HepG2 (cell line): Measurements from ENCODE around the gene BCL2L2. TPM values are rescaled to one million over a fixed set of nuclear protein-coding genes. Genes with fewer than 3 reads are reported as not detected.

Experiments used
- DNMT3B ChIP-seq: conservative IDR thresholded peaks from 2 replicates; pipeline ENCODE4 v1.6.1; 2016; ENCODE audit warnings: missing biosample characterization, control low read depth
- E2F2 ChIP-seq: sonication (generic); formaldehyde crosslinking; IDR thresholded peaks from 2 replicates; pipeline ENCODE4 v1.4.0; 2020; ENCODE audit warnings: missing genetic modification reagents, borderline replicate concordance
- HDAC1 ChIP-seq: sonication (generic); formaldehyde crosslinking; IDR thresholded peaks from 2 replicates; pipeline ENCODE4 v1.5.1; 2020; ENCODE audit warnings: mild to moderate bottlenecking, missing genetic modification reagents
- IRF1 ChIP-seq: sonication (generic); formaldehyde crosslinking; IDR thresholded peaks from 2 replicates; pipeline ENCODE4 v1.4.0; 2020; ENCODE audit warnings: low read depth, mild to moderate bottlenecking, missing genetic modification reagents
- KLF9 ChIP-seq: IDR thresholded peaks from 2 replicates; pipeline ENCODE4 v1.6.1; 2016; ENCODE audit warnings: low read depth
- MTF1 ChIP-seq: sonication (generic); formaldehyde crosslinking; IDR thresholded peaks from 2 replicates; pipeline ENCODE4 v1.5.0; 2020; ENCODE audit warnings: missing genetic modification reagents
- PHF8 ChIP-seq: sonication (generic); formaldehyde crosslinking; IDR thresholded peaks from 2 replicates; pipeline ENCODE4 v1.5.0; 2020; ENCODE audit warnings: missing genetic modification reagents
- RBAK ChIP-seq: sonication (generic); formaldehyde crosslinking; IDR thresholded peaks from 2 replicates; pipeline ENCODE4 v1.5.1; 2020; ENCODE audit warnings: mild to moderate bottlenecking, missing genetic modification reagents
- ZFP37 ChIP-seq: sonication (generic); formaldehyde crosslinking; IDR thresholded peaks from 2 replicates; pipeline ENCODE4 v1.4.0; 2020; ENCODE audit warnings: missing genetic modification reagents, borderline replicate concordance
- ZNF234 ChIP-seq: sonication (generic); formaldehyde crosslinking; conservative IDR thresholded peaks from 2 replicates; pipeline ENCODE4 v1.5.1; 2020; ENCODE audit warnings: mild to moderate bottlenecking, missing genetic modification reagents
- ZNF263 ChIP-seq: sonication (generic); formaldehyde crosslinking; IDR thresholded peaks from 2 replicates; pipeline ENCODE4 v1.4.0; 2020; ENCODE audit warnings: missing genetic modification reagents
- ZNF543 ChIP-seq: sonication (generic); formaldehyde crosslinking; IDR thresholded peaks from 2 replicates; pipeline ENCODE4 v1.4.0; 2020; ENCODE audit warnings: mild to moderate bottlenecking, missing genetic modification reagents
- ZNF652 ChIP-seq: IDR thresholded peaks from 2 replicates; pipeline ENCODE4 v1.6.1; 2016; ENCODE audit warnings: low read depth, borderline replicate concordance
- ZNF687 ChIP-seq: sonication (generic); formaldehyde crosslinking; IDR thresholded peaks from 2 replicates; pipeline ENCODE4 v1.5.1; 2020; ENCODE audit warnings: mild to moderate bottlenecking, missing genetic modification reagents, moderate library complexity
- ZNF724P ChIP-seq: sonication (generic); formaldehyde crosslinking; IDR thresholded peaks from 2 replicates; pipeline ENCODE4 v1.8.0; 2022; ENCODE audit warnings: missing genetic modification reagents, borderline replicate concordance
- polyA plus RNA-seq, 8 experiments: library from polyadenylated mRNA; depleted of rRNA in 3 of 8; stranded (reverse) in 7 of 8; unstranded in 1 of 8; fragments of >200 nt; fragmentation: Illumina TruSeq in 4 of 8; extraction: Trizol in 4 of 8; gene quantifications; 2 replicates each; pipeline versions ENCODE4 v1.2.1 to v1.2.3, GENCODE V29; 2011 to 2016; ENCODE audit warnings: low read depth in 4 of 8, missing spikeins in 1 of 8, mixed read lengths in 1 of 8; ENCODE audit not compliant: insufficient read depth in 1 of 8
- total RNA-seq, 5 experiments: library from RNA; depleted of rRNA; stranded (reverse); fragments of >200 nt; fragmentation: Illumina TruSeq; extraction: Trizol; gene quantifications; 2 replicates each; pipeline ENCODE4 v1.2.3, GENCODE V29; 2016; ENCODE audit warnings: low read depth in 1 of 5
- TF ChIP-seq, protein P1 (sequence below): IDR thresholded peaks from 2 replicates; pipeline ENCODE4 v1.6.1; 2016; ENCODE audit warnings: missing genetic modification reagents, missing compliant biosample characterization
- TF ChIP-seq, protein P2 (sequence below): sonication (generic); formaldehyde crosslinking; IDR thresholded peaks from 2 replicates; pipeline ENCODE4 v1.5.1; 2020; ENCODE audit warnings: mild to moderate bottlenecking, missing genetic modification reagents
- TF ChIP-seq, protein P3 (sequence below): sonication (generic); formaldehyde crosslinking; IDR thresholded peaks from 2 replicates; pipeline ENCODE4 v1.4.0; 2020; ENCODE audit warnings: mild to moderate bottlenecking, missing genetic modification reagents

Gene BCL2L2
- total and polyA plus RNA-seq, 2 of the 13 experiments (the other 11 are each of a cell fraction or from before 2014, with no cell fraction given), result 28.1 to 49.8 TPM

GRCh38 chr14:23285530-23286019, 21.1 kb upstream of the BCL2L2 start (continued):
- TF ChIP-seq PHF8 (CRISPR knock-in tag) (no peak), ZNF263 (CRISPR knock-in tag) (0 out of 2 replicates have a peak, but pooled peaks have one; percentile 53), ZNF687 (no peak), ZNF652 (CRISPR knock-in tag) (0 out of 2 replicates have a peak, but pooled peaks have one; percentile 2), IRF1 (CRISPR knock-in tag) (no peak), ZFP37 (no peak), HDAC1 (CRISPR knock-in tag) (peak; percentile 6; the same call in 1 of the 2 replicates), ZNF543 (CRISPR knock-in tag) (no peak), MTF1 (CRISPR knock-in tag) (no peak), RBAK (CRISPR knock-in tag) (no peak), E2F2 (CRISPR knock-in tag) (no peak), ZNF724P (no peak; the same call in 1 of the 2 replicates), ZNF234 (CRISPR knock-in tag) (0 out of 2 replicates have a peak, but pooled peaks have one; percentile 72), DNMT3B (CRISPR knock-in tag) (no peak), KLF9 (CRISPR knock-in tag) (0 out of 2 replicates have a peak, but pooled peaks have one; percentile 59)
- TF ChIP-seq, protein P1, sequence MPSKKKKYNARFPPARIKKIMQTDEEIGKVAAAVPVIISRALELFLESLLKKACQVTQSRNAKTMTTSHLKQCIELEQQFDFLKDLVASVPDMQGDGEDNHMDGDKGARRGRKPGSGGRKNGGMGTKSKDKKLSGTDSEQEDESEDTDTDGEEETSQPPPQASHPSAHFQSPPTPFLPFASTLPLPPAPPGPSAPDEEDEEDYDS (CRISPR knock-in tag), result no peak
- TF ChIP-seq, protein P2, sequence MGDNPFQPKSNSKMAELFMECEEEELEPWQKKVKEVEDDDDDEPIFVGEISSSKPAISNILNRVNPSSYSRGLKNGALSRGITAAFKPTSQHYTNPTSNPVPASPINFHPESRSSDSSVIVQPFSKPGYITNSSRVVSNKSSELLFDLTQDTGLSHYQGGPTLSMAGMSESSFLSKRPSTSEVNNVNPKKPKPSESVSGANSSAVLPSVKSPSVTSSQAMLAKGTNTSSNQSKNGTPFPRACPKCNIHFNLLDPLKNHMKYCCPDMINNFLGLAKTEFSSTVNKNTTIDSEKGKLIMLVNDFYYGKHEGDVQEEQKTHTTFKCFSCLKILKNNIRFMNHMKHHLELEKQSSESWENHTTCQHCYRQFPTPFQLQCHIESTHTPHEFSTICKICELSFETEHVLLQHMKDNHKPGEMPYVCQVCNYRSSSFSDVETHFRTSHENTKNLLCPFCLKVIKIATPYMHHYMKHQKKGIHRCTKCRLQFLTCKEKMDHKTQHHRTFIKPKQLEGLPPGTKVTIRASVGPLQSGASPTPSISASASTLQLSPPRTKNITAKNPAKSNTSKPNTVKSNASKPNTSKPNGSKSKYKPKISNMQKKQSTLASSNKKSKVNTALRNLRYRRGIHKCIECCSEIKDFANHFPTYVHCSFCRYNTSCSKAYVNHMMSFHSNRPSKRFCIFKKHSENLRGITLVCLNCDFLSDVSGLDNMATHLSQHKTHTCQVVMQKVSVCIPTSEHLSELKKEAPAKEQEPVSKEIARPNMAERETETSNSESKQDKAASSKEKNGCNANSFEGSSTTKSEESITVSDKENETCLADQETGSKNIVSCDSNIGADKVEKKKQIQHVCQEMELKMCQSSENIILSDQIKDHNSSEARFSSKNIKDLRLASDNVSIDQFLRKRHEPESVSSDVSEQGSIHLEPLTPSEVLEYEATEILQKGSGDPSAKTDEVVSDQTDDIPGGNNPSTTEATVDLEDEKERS (CRISPR knock-in tag), result no peak
- TF ChIP-seq, protein P3, sequence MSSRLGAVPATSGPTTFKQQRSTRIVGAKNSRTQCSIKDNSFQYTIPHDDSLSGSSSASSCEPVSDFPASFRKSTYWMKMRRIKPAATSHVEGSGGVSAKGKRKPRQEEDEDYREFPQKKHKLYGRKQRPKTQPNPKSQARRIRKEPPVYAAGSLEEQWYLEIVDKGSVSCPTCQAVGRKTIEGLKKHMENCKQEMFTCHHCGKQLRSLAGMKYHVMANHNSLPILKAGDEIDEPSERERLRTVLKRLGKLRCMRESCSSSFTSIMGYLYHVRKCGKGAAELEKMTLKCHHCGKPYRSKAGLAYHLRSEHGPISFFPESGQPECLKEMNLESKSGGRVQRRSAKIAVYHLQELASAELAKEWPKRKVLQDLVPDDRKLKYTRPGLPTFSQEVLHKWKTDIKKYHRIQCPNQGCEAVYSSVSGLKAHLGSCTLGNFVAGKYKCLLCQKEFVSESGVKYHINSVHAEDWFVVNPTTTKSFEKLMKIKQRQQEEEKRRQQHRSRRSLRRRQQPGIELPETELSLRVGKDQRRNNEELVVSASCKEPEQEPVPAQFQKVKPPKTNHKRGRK (CRISPR knock-in tag), result no peak; the same call in none of the 2 replicates
